ENCODE data around the gene ASIC2. TPM values are rescaled to one million over a fixed set of nuclear protein-coding genes. Genes with fewer than 3 reads are reported as not detected.

Gene ASIC2
- total and polyA plus RNA-seq, 2 donors (not counting 1 experiment from before 2014, with no cell fraction given): not detected

DNA sequence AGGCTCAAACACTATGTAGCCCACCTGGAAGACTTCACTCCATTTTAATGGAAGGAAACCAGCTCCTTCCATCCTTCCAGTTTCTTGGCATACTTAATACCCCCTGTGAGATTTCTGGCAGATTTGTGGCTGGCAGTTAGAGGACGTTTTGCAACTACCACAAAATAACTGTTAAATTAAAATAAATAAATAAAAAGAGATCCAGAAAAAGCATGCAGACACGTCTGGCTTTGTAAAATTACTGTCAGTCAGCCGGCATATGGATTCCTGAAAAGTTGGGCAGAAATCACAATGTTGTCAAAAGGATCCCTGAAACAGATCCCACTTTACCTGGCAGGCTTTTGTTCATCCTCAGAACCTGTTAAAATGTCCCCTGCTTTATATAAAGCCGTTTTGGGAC lies 113.9 kb downstream of the ASIC2 start:
- TF ChIP-seq, protein P1, sequence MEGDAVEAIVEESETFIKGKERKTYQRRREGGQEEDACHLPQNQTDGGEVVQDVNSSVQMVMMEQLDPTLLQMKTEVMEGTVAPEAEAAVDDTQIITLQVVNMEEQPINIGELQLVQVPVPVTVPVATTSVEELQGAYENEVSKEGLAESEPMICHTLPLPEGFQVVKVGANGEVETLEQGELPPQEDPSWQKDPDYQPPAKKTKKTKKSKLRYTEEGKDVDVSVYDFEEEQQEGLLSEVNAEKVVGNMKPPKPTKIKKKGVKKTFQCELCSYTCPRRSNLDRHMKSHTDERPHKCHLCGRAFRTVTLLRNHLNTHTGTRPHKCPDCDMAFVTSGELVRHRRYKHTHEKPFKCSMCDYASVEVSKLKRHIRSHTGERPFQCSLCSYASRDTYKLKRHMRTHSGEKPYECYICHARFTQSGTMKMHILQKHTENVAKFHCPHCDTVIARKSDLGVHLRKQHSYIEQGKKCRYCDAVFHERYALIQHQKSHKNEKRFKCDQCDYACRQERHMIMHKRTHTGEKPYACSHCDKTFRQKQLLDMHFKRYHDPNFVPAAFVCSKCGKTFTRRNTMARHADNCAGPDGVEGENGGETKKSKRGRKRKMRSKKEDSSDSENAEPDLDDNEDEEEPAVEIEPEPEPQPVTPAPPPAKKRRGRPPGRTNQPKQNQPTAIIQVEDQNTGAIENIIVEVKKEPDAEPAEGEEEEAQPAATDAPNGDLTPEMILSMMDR (IDR thresholded peaks at IDR 0.05): no peak
- no peak for TF ChIP-seq EZH2 (IDR thresholded peaks at IDR 0.05; ENCODE audit: borderline replicate concordance, insufficient read depth, low read depth, low read length, poor library complexity, severe bottlenecking)
- Histone ChIP-seq H3K9ac (ENCODE audit: low read length) (no peak overlapping the region), H3K4me3 (ENCODE audit: control extremely low read depth in 1 of 5, extremely low read depth in 1 of 5, insufficient read depth in 1 of 5, low read depth in 2 of 5, low read length in 4 of 5) (no peak overlapping the region), H3K4me2 (replicated peaks; ENCODE audit: low read depth, low read length, poor library complexity, severe bottlenecking) (no peak overlapping the region), H3K27ac (ENCODE audit: low read length in 2 of 2) (no peak overlapping the region), H3K36me3 (replicated peaks in 1 of 2; ENCODE audit: control extremely low read depth in 1 of 2, control insufficient read depth in 1 of 2, extremely low read depth in 1 of 2, insufficient read depth in 2 of 2, low read length in 1 of 2) (no peaks in the 10 kb centered on the region), H3K9me3 (ENCODE audit: control extremely low read depth in 1 of 3, control insufficient read depth in 2 of 3, insufficient read depth in 1 of 3, low read length in 2 of 3) (no peaks in the 10 kb centered on the region), H2AFZ (ENCODE audit: insufficient read depth, low read depth, low read length, poor library complexity, severe bottlenecking) (no peak overlapping the region), H3K27me3 (replicated peaks in 1 of 4; ENCODE audit: control extremely low read depth in 1 of 4, control insufficient read depth in 3 of 4, insufficient read depth in 4 of 4, low read length in 3 of 4) (peaks cover 0 to 11% (median 0%) of the 10 kb centered on the region in 4 experiments), H4K20me1 (ENCODE audit: control insufficient read depth, insufficient read depth, low read length, poor library complexity, severe bottlenecking) (no peaks in the 10 kb centered on the region), H3K79me2 (ENCODE audit: control insufficient read depth, insufficient read depth, low read length) (no peaks in the 10 kb centered on the region), H3K4me1 (ENCODE audit: control insufficient read depth in 2 of 2, insufficient read depth in 2 of 2, low read length in 2 of 2) (no peaks in the 10 kb centered on the region)
- Mint-ChIP-seq H3K27ac (no peak overlapping the region), H3K4me1 (no peaks in the 10 kb centered on the region), H3K27me3 (peaks cover 18% of the 10 kb centered on the region), H3K9me3 (ENCODE audit: insufficient read depth) (no peaks in the 10 kb centered on the region), H3K4me3 (no peak overlapping the region)
- intact Hi-C loops (cut with micrococcal nuclease): no loop called here
- WGBS (ENCODE audit: insufficient coverage): 90% methylated on average over 2 of the region's 4 CpGs
- DNase-seq (no peak), ATAC-seq (ENCODE audit: low read depth) (no peak)
- ChIA-PET POLR2A (no interaction called here), CTCF (no interaction called here)

DNA sequence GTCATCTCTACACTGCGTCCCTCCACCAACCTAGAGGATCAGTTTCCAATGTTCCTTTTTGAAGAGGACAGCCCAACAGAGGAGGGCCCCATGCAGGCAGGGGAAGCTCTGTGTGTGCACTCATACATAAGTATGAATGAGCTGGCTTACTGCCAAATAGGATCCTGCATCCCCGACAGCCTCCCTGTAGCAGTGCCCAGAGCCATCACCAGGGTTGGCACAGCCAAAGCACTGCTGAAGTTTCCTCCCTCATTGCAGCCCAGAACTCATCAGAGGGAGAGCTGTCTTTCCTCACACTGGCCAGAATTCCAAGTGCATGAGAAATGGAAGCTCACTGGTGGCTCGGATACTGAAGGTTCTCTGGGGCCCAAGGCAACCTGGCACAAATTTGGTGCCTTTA lies 114.4 kb downstream of the ASIC2 start:
- H2AFZ ChIP-seq (ENCODE audit: insufficient read depth, low read depth, low read length, poor library complexity, severe bottlenecking): no peak overlapping the region
- H3K27ac ChIP-seq (ENCODE audit: low read length in 2 of 2): no peak overlapping the region
- ATAC-seq (ENCODE audit: low read depth) (no peak), DNase-seq (no peak)
- no peaks in the 10 kb centered on the region for H3K9me3 Mint-ChIP-seq (ENCODE audit: insufficient read depth)
- 77% methylated on average over 3 of the region's 3 CpGs for WGBS (ENCODE audit: insufficient coverage)
- no peak overlapping the region for H3K4me3 ChIP-seq (ENCODE audit: control extremely low read depth in 1 of 5, extremely low read depth in 1 of 5, insufficient read depth in 1 of 5, low read depth in 2 of 5, low read length in 4 of 5)
- H3K9me3 ChIP-seq (ENCODE audit: control extremely low read depth in 1 of 3, control insufficient read depth in 2 of 3, insufficient read depth in 1 of 3, low read length in 2 of 3): no peaks in the 10 kb centered on the region
- no peaks in the 10 kb centered on the region for H3K79me2 ChIP-seq (ENCODE audit: control insufficient read depth, insufficient read depth, low read length)
- TF ChIP-seq EZH2 (IDR thresholded peaks at IDR 0.05; ENCODE audit: borderline replicate concordance, insufficient read depth, low read depth, low read length, poor library complexity, severe bottlenecking): no peak
- TF ChIP-seq, protein P1 (IDR thresholded peaks at IDR 0.05): no peak
- ChIA-PET POLR2A (no interaction called here), CTCF (no interaction called here)
- H3K4me1 ChIP-seq (ENCODE audit: control insufficient read depth in 2 of 2, insufficient read depth in 2 of 2, low read length in 2 of 2): no peaks in the 10 kb centered on the region
- no peaks in the 10 kb centered on the region for H3K36me3 ChIP-seq (replicated peaks in 1 of 2; ENCODE audit: control extremely low read depth in 1 of 2, control insufficient read depth in 1 of 2, extremely low read depth in 1 of 2, insufficient read depth in 2 of 2, low read length in 1 of 2)
- H3K4me3 Mint-ChIP-seq: no peak overlapping the region
- peaks cover 0 to 9% (median 0%) of the 10 kb centered on the region in 4 experiments for H3K27me3 ChIP-seq (replicated peaks in 1 of 4; ENCODE audit: control extremely low read depth in 1 of 4, control insufficient read depth in 3 of 4, insufficient read depth in 4 of 4, low read length in 3 of 4)
- H3K27me3 Mint-ChIP-seq: peaks cover 17% of the 10 kb centered on the region
- H3K4me1 Mint-ChIP-seq: no peaks in the 10 kb centered on the region
- no peak overlapping the region for H3K9ac ChIP-seq (ENCODE audit: low read length)
- intact Hi-C loops (cut with micrococcal nuclease): no loop called here
- no peak overlapping the region for H3K4me2 ChIP-seq (replicated peaks; ENCODE audit: low read depth, low read length, poor library complexity, severe bottlenecking)
- H3K27ac Mint-ChIP-seq: no peak overlapping the region
- no peaks in the 10 kb centered on the region for H4K20me1 ChIP-seq (ENCODE audit: control insufficient read depth, insufficient read depth, low read length, poor library complexity, severe bottlenecking)
